IMR-90 (cell line): ENCODE data around the gene SLC44A1. TPM values are rescaled to one million over a fixed set of nuclear protein-coding genes. Genes with fewer than 3 reads are reported as not detected.
A peak's percentile ranks its signal among the peaks of the same experiment; 100 is the strongest.

Source experiments
- ATAC-seq: fragments of 200-7000 bp; cut with Tn5 transposase; 2 replicates; pipeline ENCODE4 v1.9.1; 2020; ENCODE audit warnings: low read depth, mild to moderate bottlenecking, moderate library complexity
- BruUV-seq: library from RNA; stranded (reverse); fragments of 400-500 nt; replicated peaks from 2 replicates; lab custom pipeline; 2021; lab: Mats Ljungman, UMichigan
- CTCF ChIA-PET: fragments of 300-600 bp; formaldehyde crosslinking; extraction: SDS; loops from one replicate; lab custom pipeline; 2021; ENCODE audit warnings: antibody characterized with exemption; lab: Yijun Ruan, JAX
- POLR2A ChIA-PET: fragments of 300-600 bp; sonication (Branson Sonifier 250); formaldehyde crosslinking; loops from one replicate; lab custom pipeline; 2022; ENCODE audit warnings: antibody characterized with exemption; ENCODE audit not compliant: unreplicated experiment; lab: Charles Lee
- DNase-seq: peaks from one replicate; pipeline ENCODE4 v3.0.0; 2013
- H2AFZ ChIP-seq: replicated peaks from 2 replicates; pipeline ENCODE3; 2013; ENCODE audit warnings: low read length, mild to moderate bottlenecking; ENCODE audit not compliant: poor library complexity
- H2AK5ac ChIP-seq: 2 replicates; pipeline ENCODE4 v1.6.1; 2013; ENCODE audit warnings: low read depth, low read length, inconsistent platforms
- H2AK9ac ChIP-seq: replicated peaks from 2 replicates; pipeline ENCODE3; 2013; ENCODE audit warnings: mild to moderate bottlenecking, low read depth, low read length, moderate library complexity; ENCODE audit not compliant: poor library complexity
- H2BK120ac ChIP-seq: 2 replicates; pipeline ENCODE4 v1.6.1; 2013; ENCODE audit warnings: low read depth, low read length, inconsistent platforms
- H2BK15ac ChIP-seq: 3 replicates; pipeline ENCODE4 v1.6.1; 2013; ENCODE audit warnings: low read depth, low read length, inconsistent platforms
- H2BK20ac ChIP-seq: 2 replicates; pipeline ENCODE4 v1.6.1; 2013; ENCODE audit warnings: low read depth, mild to moderate bottlenecking, inconsistent platforms, low read length, moderate library complexity
- H2BK5ac ChIP-seq: 2 replicates; pipeline ENCODE4 v1.6.1; 2013; ENCODE audit warnings: mild to moderate bottlenecking, low read depth, low read length, inconsistent platforms; ENCODE audit not compliant: poor library complexity, severe bottlenecking
- H3K14ac ChIP-seq: replicated peaks from 2 replicates; pipeline ENCODE4 v1.6.1; 2013; ENCODE audit warnings: low read depth, low read length, inconsistent platforms
- H3K18ac ChIP-seq: 2 replicates; pipeline ENCODE4 v1.6.1; 2013; ENCODE audit warnings: low read depth, low read length, control low read depth
- H3K23ac ChIP-seq: 2 replicates; pipeline ENCODE4 v1.6.1; 2013; ENCODE audit warnings: low read depth, low read length, inconsistent platforms
- H3K27ac ChIP-seq: 2 replicates; pipeline ENCODE4 v1.5.1; 2013; ENCODE audit warnings: mild to moderate bottlenecking, control low read depth, low read length; ENCODE audit not compliant: insufficient read depth
- H3K27me3 ChIP-seq: 2 replicates; pipeline ENCODE4 v1.6.1; 2013; ENCODE audit warnings: low read length; ENCODE audit not compliant: control insufficient read depth, insufficient read depth
- H3K36me3 ChIP-seq: 2 replicates; pipeline ENCODE4 v1.6.1; 2013; ENCODE audit warnings: low read length, mixed read lengths; ENCODE audit not compliant: control insufficient read depth, insufficient read depth
- H3K4ac ChIP-seq: 2 replicates; pipeline ENCODE4 v1.6.1; 2013; ENCODE audit warnings: low read depth, low read length, inconsistent platforms
- H3K4me1 ChIP-seq: 2 replicates; pipeline ENCODE4 v1.6.1; 2013; ENCODE audit warnings: low read length, mixed read lengths; ENCODE audit not compliant: control insufficient read depth, insufficient read depth
- H3K4me2 ChIP-seq: 2 replicates; pipeline ENCODE4 v1.6.1; 2013; ENCODE audit warnings: low read depth, mild to moderate bottlenecking, control low read depth, low read length, moderate library complexity
- H3K4me3 ChIP-seq: 2 replicates; pipeline ENCODE4 v1.5.1; 2013; ENCODE audit warnings: low read depth, mild to moderate bottlenecking, control low read depth, low read length, moderate library complexity; ENCODE audit not compliant: insufficient read depth
- H3K56ac ChIP-seq: 2 replicates; pipeline ENCODE4 v1.6.1; 2013; ENCODE audit warnings: low read length, inconsistent platforms; ENCODE audit not compliant: insufficient read depth; ENCODE audit errors: extremely low read depth
- H3K79me1 ChIP-seq, 2 experiments: 2 replicates each; pipeline ENCODE4 v1.6.1; 2013; ENCODE audit warnings: low read length in 2 of 2, inconsistent platforms in 1 of 2, low read depth in 1 of 2
- H3K9ac ChIP-seq: 2 replicates; pipeline ENCODE4 v1.6.1; 2013; ENCODE audit warnings: low read depth, low read length, control low read depth
- H3K9me1 ChIP-seq: 2 replicates; pipeline ENCODE4 v1.6.1; 2013; ENCODE audit warnings: low read length, inconsistent platforms; ENCODE audit not compliant: insufficient read depth
- H3K9me3 ChIP-seq: 2 replicates; pipeline ENCODE4 v1.6.1; 2013; ENCODE audit warnings: low read length; ENCODE audit not compliant: control insufficient read depth, insufficient read depth
- H4K20me1 ChIP-seq: 2 replicates; pipeline ENCODE4 v1.6.1; 2013; ENCODE audit warnings: low read length, inconsistent platforms; ENCODE audit not compliant: insufficient read depth
- H4K5ac ChIP-seq: 2 replicates; pipeline ENCODE4 v1.6.1; 2013; ENCODE audit warnings: mild to moderate bottlenecking, low read depth, low read length, control low read depth
- H4K8ac ChIP-seq, 2 experiments: 2 replicates each; pipeline ENCODE4 v1.6.1; 2013; ENCODE audit warnings: low read depth in 2 of 2, low read length in 2 of 2, control low read depth in 1 of 2, inconsistent platforms in 1 of 2
- H4K91ac ChIP-seq: 2 replicates; pipeline ENCODE4 v1.6.1; 2013; ENCODE audit warnings: low read depth, low read length, inconsistent platforms; ENCODE audit not compliant: insufficient read depth
- MAZ ChIP-seq: IDR thresholded peaks from 2 replicates; pipeline ENCODE4 v1.6.1; 2012; ENCODE audit warnings: low read depth, mild to moderate bottlenecking, low read length, improper control_type of control experiment, moderate library complexity, borderline replicate concordance
- RFX5 ChIP-seq: IDR thresholded peaks from 2 replicates; pipeline ENCODE4 v1.8.0; 2012; ENCODE audit warnings: low read depth, mild to moderate bottlenecking, low read length, moderate library complexity
- SMC3 ChIP-seq: fragments of 150-350 bp; IDR thresholded peaks from 2 replicates; pipeline ENCODE4 v1.6.1; 2016; ENCODE audit warnings: low read depth, mild to moderate bottlenecking, antibody characterized with exemption, low read length, moderate library complexity
- WGBS, 2 experiments: methylation state at CpG; one replicate each; pipeline versions ENCODE4 v1.1.5 to v1.1.7; 2013; ENCODE audit warnings: missing lambda C conversion rate in 2 of 2; ENCODE audit not compliant: insufficient read length in 1 of 2; ENCODE audit errors: extremely low coverage in 2 of 2; 5-methylcytosine and 5-hydroxymethylcytosine counted together
- dilution Hi-C: fragments of 300-500 bp; cut with HindIII; formaldehyde crosslinking; loops from one replicate; pipeline ENCODE4 v1.14.3; 2018; ENCODE audit warnings: low sequenced_read_pairs; ENCODE audit not compliant: unreplicated experiment
- in situ Hi-C: fragments of 300-500 bp; cut with MboI; formaldehyde crosslinking; loops from 3 replicates; pipeline ENCODE4 v1.14.3; 2019; ENCODE audit warnings: low sequenced_read_pairs, inconsistent platforms, mixed read lengths
- intact Hi-C: fragments of 100-400 bp; cut with micrococcal nuclease; formaldehyde crosslinking; loops from 2 replicates; pipeline ENCODE4 v1.10.0; 2022
- polyA plus RNA-seq, 3 experiments: library from polyadenylated mRNA; depleted of rRNA; stranded (reverse); fragments of >200 nt; gene quantifications; 2 replicates each; pipeline ENCODE4 v1.2.3, GENCODE V29; 2012; ENCODE audit warnings: low replicate concordance in 1 of 3
- total RNA-seq: library from RNA; depleted of rRNA; stranded (reverse); fragments of >200 nt; gene quantifications from 2 replicates; pipeline ENCODE4 v1.2.3, GENCODE V29; 2012

The SLC44A1 gene
- total and polyA plus RNA-seq, 2 of the 4 experiments (the other 2 are of a cell fraction) = 5.2 to 21.7 TPM

DNA sequence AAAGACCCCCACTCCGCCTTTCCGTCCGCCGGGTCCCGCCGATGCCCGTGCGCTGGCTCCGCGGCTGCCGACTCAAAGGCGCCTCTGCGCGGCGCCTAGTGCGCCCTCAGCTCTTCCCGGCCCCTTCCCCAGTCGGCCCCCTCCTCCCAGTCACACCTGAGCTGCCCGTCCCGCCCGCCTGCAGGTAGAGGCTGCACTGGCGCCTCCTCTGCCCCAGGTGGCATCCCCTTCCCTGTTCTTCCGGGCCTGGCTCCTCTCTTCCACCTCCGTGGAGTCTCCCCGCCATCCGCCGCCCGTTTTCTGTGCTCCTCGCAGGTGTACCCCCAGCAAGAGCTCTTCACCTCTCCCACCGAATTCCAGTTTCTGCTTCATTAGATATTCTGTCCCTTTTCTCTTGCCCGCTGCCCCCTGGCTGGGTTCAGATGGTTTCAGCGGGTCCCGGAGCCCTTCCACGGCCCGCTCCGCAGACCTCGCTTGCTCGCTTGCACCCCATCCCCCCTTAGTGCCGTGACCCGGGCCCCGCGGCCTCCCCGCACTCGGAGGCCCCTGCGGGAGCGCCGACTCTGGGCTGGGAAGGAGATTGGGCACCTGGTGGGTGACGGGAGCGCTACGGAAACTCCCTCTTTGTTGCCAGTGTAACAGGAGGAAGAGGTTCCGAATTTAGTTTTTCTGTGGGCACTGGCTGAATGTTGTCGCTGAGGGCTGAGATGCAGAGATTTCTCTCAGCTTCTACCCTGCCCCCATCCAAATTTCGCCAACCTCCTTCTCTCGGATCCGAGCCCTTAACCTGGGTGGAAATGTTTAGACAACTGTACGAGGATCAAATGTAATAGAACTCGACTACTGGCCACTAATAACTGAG lies 809 bp downstream of the SLC44A1 start:
- H3K4me1 ChIP-seq = no peaks in the 10 kb centered on the region; the same call in 1 of the 2 replicates
- peak overlapping the region; percentile 95 for H3K4me2 ChIP-seq
- peak overlapping the region in 1 of 2 experiments; percentile 11; a peak in 1 of 4 replicates for H4K8ac ChIP-seq
- peak overlapping the region; percentile 97 for H2AFZ ChIP-seq
- H3K4me3 ChIP-seq = peak overlapping the region; percentile 63
- H3K9ac ChIP-seq = peak overlapping the region; percentile 33
- no peaks in the 10 kb centered on the region for H3K9me3 ChIP-seq
- H2AK9ac ChIP-seq = peak overlapping the region; percentile 8
- H2BK120ac ChIP-seq = no peak overlapping the region
- TF ChIP-seq SMC3 (no peak), MAZ (no peak), RFX5 (no peak)
- POLR2A ChIA-PET = no interaction called here
- no peaks in the 10 kb centered on the region for H3K36me3 ChIP-seq
- H4K20me1 ChIP-seq = no peaks in the 10 kb centered on the region
- H3K18ac ChIP-seq = peak overlapping the region; percentile 5; the same call in 1 of the 2 replicates
- no peak overlapping the region for H4K91ac ChIP-seq
- H2BK20ac ChIP-seq = no peak overlapping the region
- peak; percentile 2; the same call in 1 of the 2 replicates for ATAC-seq
- H3K23ac ChIP-seq = peak overlapping the region; percentile 32; the same call in 1 of the 2 replicates
- WGBS, 2 experiments = 0% methylated on average over 22 of the region's 57 CpGs; no CpG with 5 or more reads in 1 of the 2 experiments
- DNase-seq = no peak
- CTCF ChIA-PET = interaction anchor here (0.7 kb wide), 1 partner anchor 81 kb away, joined by 3 read pairs; no protein-coding TSS in a partner anchor
- BruUV-seq = no TSS peak
- no peak overlapping the region for H4K5ac ChIP-seq
- intact Hi-C loops = loop anchor here (2.0 to 10.0 kb wide), 6 partner anchors 86 to 480 kb away; partner anchors contain the start of gene NIPSNAP3B
- in situ Hi-C loops = loop anchor here (10.0 kb wide), 1 partner anchor 170 kb away; no protein-coding TSS in a partner anchor
- no peak overlapping the region for H2BK15ac ChIP-seq
- no peak overlapping the region for H3K56ac ChIP-seq
- H3K9me1 ChIP-seq = no peaks in the 10 kb centered on the region
- no peaks in the 10 kb centered on the region for H3K27me3 ChIP-seq
- 0 out of 2 replicates have a peak overlapping the region, but pooled peaks have one; percentile 24 for H3K4ac ChIP-seq
- dilution Hi-C loops = no loop called here
- peak overlapping the region; percentile 4 for H3K27ac ChIP-seq
- H3K14ac ChIP-seq = no peak overlapping the region
- H2AK5ac ChIP-seq = no peak overlapping the region
- H3K79me1 ChIP-seq = peaks cover 0 to 10% of the 10 kb centered on the region in 2 experiments; a peak in 2 of 4 replicates
- H2BK5ac ChIP-seq = no peak overlapping the region
